NOMO-1 (cell line): Measurements from ENCODE around the gene FADS6.

Experiments used
- DNase-seq, 2 experiments: peaks; one replicate each; lab custom pipeline; 2025; ENCODE audit not compliant: unreplicated experiment in 2 of 2; lab: John Stamatoyannopoulos, UW

Gene FADS6

DNA sequence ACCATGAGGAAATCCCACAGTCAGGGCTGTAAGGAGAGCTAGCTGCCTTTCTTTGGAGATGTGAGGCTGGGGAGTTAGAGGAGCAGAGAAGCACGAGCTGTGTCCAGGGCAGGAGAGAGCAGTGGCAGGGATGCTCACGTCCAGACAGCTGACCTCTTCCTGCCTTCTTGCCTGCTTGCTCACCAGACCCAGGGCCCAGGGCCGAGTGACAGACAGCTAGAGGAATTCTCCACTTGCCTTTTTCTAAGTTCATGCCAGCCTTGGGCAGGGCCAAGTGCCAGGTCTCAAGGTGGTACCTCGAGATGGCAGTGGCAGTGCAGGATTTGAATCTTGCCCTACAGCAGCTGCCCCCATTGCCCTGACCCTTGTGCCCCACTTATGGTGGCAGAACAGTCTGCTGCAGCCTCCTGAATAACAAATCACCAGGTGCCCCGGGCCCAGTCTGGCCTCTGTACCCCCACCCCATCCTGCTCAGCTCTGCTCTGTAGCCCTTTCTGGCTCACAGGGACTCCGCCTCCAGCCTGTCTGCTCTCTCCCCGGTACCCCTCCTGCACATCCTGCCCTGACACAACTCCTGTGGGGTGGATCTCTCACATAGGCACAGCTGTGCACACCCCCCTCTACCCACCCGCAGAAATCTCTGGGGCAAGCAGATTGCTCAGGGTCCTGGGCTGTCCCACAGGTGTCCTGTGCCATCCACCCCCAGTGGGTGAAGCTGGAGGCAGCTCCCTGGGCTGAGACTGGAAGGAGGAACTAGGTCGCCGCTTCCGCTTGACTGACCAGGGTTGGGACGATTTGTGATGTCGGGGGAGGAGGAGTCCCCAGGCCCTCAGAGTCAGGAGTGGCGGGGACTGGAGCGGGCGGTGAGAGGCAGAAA is 59.7 kb downstream of the FADS6 start:
- DNase-seq: no peak

DNA sequence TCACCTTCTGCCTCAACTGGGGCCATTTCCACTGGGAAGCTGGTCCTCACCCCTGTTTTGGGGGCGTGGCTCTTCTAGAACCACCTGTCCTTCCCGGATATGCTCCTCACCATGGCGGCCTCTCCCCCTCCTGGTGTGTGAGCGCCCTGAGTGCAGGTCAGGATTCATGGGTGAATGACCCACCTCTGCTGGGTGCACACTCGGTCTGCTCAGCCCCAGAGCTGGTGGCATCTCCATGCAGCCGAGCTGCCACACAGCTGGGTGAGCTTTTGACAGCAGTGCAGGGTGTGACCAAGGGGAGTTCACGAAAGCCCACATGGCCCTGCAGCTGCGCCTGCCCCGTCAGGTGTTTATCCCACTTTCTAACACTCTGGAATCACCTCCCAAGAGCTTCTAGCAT is 61.0 kb downstream of the FADS6 start:
- DNase-seq: no peak

DNA sequence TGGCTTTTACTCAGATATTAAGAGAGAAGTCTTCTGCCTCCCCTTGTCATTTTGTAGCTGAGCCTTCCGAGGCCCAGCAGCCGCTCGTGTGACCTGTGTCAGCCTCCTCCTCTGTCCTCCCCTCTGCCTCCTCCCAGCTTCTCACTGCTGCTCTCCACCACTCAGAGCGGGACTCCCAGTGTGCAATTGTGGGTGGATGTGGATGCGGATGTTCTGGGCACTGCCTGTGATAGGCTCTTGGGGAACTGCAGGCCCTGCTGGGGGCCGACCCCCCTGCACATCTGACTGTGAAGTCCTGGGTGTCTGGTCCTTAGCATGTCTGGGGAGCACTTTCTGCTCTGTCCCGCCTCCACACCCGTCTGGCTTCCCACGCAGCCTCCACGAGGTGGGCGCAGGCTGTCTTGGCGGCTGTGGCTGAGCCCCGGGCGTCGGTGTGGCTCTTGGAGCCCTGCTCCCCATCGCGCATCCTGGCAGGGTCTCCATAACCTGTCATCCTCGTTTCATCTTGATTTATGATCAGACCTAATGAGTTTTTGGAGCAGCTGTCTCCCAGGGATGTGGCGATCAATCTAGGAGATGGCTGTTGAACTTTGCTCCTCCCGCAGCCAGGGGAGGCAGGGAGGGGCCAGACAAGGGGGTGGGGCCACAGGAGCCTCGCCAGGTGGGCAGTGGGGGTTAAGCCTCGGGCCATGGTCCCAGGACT is 61.8 kb downstream of the FADS6 start:
- DNase-seq: no peak

DNA sequence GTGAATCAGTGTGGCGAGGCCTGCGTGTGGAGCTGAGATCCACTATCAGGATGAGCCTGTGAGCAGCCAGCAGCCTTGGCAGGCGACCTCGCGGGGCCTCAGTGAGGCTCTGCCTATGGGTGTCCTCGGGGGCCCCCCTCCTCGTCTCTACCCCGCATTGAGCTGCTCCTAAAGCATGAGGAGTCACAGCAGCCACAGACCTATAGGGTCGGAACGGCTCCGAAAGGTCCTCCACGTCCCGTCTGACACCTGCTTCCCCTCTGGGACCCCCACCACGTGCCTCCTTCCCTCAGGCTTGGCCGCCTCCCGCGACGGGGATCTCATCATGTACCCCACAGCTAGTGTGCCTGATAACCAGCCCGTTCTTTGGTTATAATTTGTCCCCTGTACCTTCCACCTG is 62.6 kb downstream of the FADS6 start:
- no peak for DNase-seq

DNA sequence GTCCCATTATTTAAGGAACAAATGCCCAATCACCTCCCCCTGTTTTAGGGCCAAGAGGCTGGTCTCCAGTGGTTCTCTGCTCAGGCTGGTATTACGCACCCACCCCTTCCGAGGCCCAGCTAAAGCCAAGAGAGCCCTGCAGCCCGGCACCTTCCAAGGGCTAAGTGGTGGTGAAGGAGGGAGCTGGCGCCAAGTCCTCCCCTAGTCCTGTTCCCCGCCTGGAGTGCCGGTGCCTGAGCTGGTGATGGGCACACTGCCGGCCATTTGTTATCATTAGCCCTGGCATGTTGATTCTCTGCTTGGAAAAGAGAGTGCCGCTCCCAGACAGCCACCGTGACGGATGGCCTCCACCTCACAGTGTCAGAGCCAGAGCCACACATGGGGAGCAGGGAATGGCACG is 65.6 kb downstream of the FADS6 start:
- no peak for DNase-seq
